HEK293 (cell line): ENCODE measurements around the gene AAK1.

ENCODE experiments used
- CTCF ChIA-PET: fragments of 350-600 bp; formaldehyde crosslinking; extraction: SDS; loops from one replicate; lab custom pipeline; 2021; ENCODE audit warnings: antibody characterized with exemption; lab: Yijun Ruan, JAX
- POLR2A ChIA-PET: fragments of 300-600 bp; formaldehyde crosslinking; extraction: SDS; loops from one replicate; lab custom pipeline; 2020; ENCODE audit warnings: antibody characterized with exemption, inconsistent platforms; lab: Yijun Ruan, JAX
- H3K27ac ChIP-seq: fragments of 200-500 bp; sonication (Bioruptor generic); 2 replicates; pipeline ENCODE4 v1.5.1; 2014; ENCODE audit warnings: low read depth, low read length, control low read depth, inconsistent platforms; ENCODE audit errors: extremely low read depth
- H3K36me3 ChIP-seq, 2 experiments: fragments of 200-500 bp in 1 of 2; sonication (Bioruptor generic) in 1 of 2; 1 replicate in 1 of 2; 2 replicates in 1 of 2; pipeline ENCODE4 v1.5.1; 2014 to 2017; ENCODE audit warnings: inconsistent platforms in 2 of 2, low read length in 2 of 2; ENCODE audit not compliant: control insufficient read depth in 2 of 2, insufficient read depth in 1 of 2
- H3K4me1 ChIP-seq: fragments of 200-500 bp; sonication (Bioruptor generic); 2 replicates; pipeline ENCODE4 v1.5.1; 2014; ENCODE audit warnings: mild to moderate bottlenecking, low read length, inconsistent platforms; ENCODE audit not compliant: control insufficient read depth, insufficient read depth
- H3K4me3 ChIP-seq: 2 replicates; pipeline ENCODE4 v1.5.1; 2011; ENCODE audit warnings: low read depth, mild to moderate bottlenecking, control low read depth, low read length, moderate library complexity
- H3K9me3 ChIP-seq: fragments of 200-500 bp; sonication (Bioruptor generic); 2 replicates; pipeline ENCODE4 v1.5.1; 2014; ENCODE audit warnings: low read depth, low read length, inconsistent platforms; ENCODE audit not compliant: control insufficient read depth, insufficient read depth
- IKZF3 ChIP-seq: fragments of 450-650 bp; IDR thresholded peaks from 2 replicates; pipeline ENCODE4 v1.5.0; 2018; ENCODE audit warnings: missing biosample characterization, mild to moderate bottlenecking, missing genetic modification characterization, moderate library complexity
- ZBTB7A ChIP-seq: fragments of 450-650 bp; formaldehyde crosslinking; IDR thresholded peaks from 2 replicates; pipeline ENCODE4 v1.5.1; 2016; ENCODE audit warnings: low read depth, missing biosample characterization, missing genetic modification characterization
- ZBTB8A ChIP-seq: fragments of 450-650 bp; formaldehyde crosslinking; IDR thresholded peaks from 2 replicates; pipeline ENCODE4 v1.5.1; 2016; ENCODE audit warnings: missing biosample characterization, missing genetic modification characterization
- ZFP37 ChIP-seq: fragments of 450-650 bp; formaldehyde crosslinking; IDR thresholded peaks from 2 replicates; pipeline ENCODE4 v1.5.1; 2016; ENCODE audit warnings: missing biosample characterization, missing genetic modification characterization
- ZNF112 ChIP-seq: fragments of 450-650 bp; formaldehyde crosslinking; IDR thresholded peaks from 2 replicates; pipeline ENCODE4 v1.5.0; 2017; ENCODE audit warnings: missing biosample characterization, missing genetic modification characterization
- ZNF146 ChIP-seq: fragments of 450-650 bp; formaldehyde crosslinking; IDR thresholded peaks from 2 replicates; pipeline ENCODE4 v1.5.1; 2016; ENCODE audit warnings: missing biosample characterization, missing genetic modification characterization
- ZNF155 ChIP-seq: fragments of 450-650 bp; formaldehyde crosslinking; IDR thresholded peaks from 2 replicates; pipeline ENCODE4 v1.5.1; 2016; ENCODE audit warnings: missing biosample characterization, missing genetic modification characterization
- ZNF169 ChIP-seq: fragments of 450-650 bp; formaldehyde crosslinking; IDR thresholded peaks from 2 replicates; pipeline ENCODE4 v1.5.1; 2016; ENCODE audit warnings: missing biosample characterization, missing genetic modification characterization
- ZNF175 ChIP-seq: fragments of 450-650 bp; formaldehyde crosslinking; IDR thresholded peaks from 2 replicates; pipeline ENCODE4 v1.5.1; 2016; ENCODE audit warnings: missing biosample characterization, missing genetic modification characterization
- ZNF211 ChIP-seq: fragments of 450-650 bp; formaldehyde crosslinking; IDR thresholded peaks from 2 replicates; pipeline ENCODE4 v1.5.1; 2016; ENCODE audit warnings: low read depth, missing biosample characterization, missing genetic modification characterization
- ZNF223 ChIP-seq: fragments of 450-650 bp; formaldehyde crosslinking; IDR thresholded peaks from 2 replicates; pipeline ENCODE4 v1.5.1; 2016; ENCODE audit warnings: missing biosample characterization, missing genetic modification characterization
- ZNF24 ChIP-seq: fragments of 450-650 bp; formaldehyde crosslinking; IDR thresholded peaks from 2 replicates; pipeline ENCODE4 v1.5.1; 2016; ENCODE audit warnings: missing biosample characterization, missing genetic modification characterization
- ZNF266 ChIP-seq: fragments of 450-650 bp; formaldehyde crosslinking; IDR thresholded peaks from 2 replicates; pipeline ENCODE4 v1.5.1; 2016; ENCODE audit warnings: missing biosample characterization, missing genetic modification characterization, low read depth
- ZNF292 ChIP-seq: fragments of 450-650 bp; formaldehyde crosslinking; IDR thresholded peaks from 2 replicates; pipeline ENCODE4 v1.5.1; 2016; ENCODE audit warnings: low read depth, missing biosample characterization, missing genetic modification characterization, borderline replicate concordance
- ZNF324 ChIP-seq: fragments of 450-650 bp; formaldehyde crosslinking; IDR thresholded peaks from 2 replicates; pipeline ENCODE4 v1.5.1; 2016; ENCODE audit warnings: missing biosample characterization, missing genetic modification characterization
- ZNF335 ChIP-seq: fragments of 450-650 bp; formaldehyde crosslinking; conservative IDR thresholded peaks from 2 replicates; pipeline ENCODE4 v1.5.1; 2016; ENCODE audit warnings: missing biosample characterization, missing genetic modification characterization
- ZNF391 ChIP-seq: fragments of 450-650 bp; formaldehyde crosslinking; IDR thresholded peaks from 2 replicates; pipeline ENCODE4 v1.5.1; 2016; ENCODE audit warnings: low read depth, missing biosample characterization, missing genetic modification characterization, borderline replicate concordance
- ZNF530 ChIP-seq: fragments of 450-650 bp; formaldehyde crosslinking; IDR thresholded peaks from 2 replicates; pipeline ENCODE4 v1.5.1; 2016; ENCODE audit warnings: low read depth, missing biosample characterization, missing genetic modification characterization
- ZNF610 ChIP-seq: fragments of 450-650 bp; formaldehyde crosslinking; IDR thresholded peaks from 2 replicates; pipeline ENCODE4 v1.5.1; 2016; ENCODE audit warnings: missing biosample characterization, missing genetic modification characterization, borderline replicate concordance
- ZNF785 ChIP-seq: fragments of 450-650 bp; formaldehyde crosslinking; IDR thresholded peaks from 2 replicates; pipeline ENCODE4 v1.5.1; 2016; ENCODE audit warnings: missing biosample characterization, missing genetic modification characterization
- ZNF830 ChIP-seq: fragments of 450-650 bp; IDR thresholded peaks from 2 replicates; pipeline ENCODE4 v1.5.0; 2018; ENCODE audit warnings: missing biosample characterization, missing genetic modification characterization, low read depth, mild to moderate bottlenecking, moderate library complexity
- ZNF837 ChIP-seq: fragments of 450-650 bp; formaldehyde crosslinking; IDR thresholded peaks from 2 replicates; pipeline ENCODE4 v1.5.1; 2016; ENCODE audit warnings: missing biosample characterization, missing genetic modification characterization
- ZXDB ChIP-seq: fragments of 450-650 bp; formaldehyde crosslinking; IDR thresholded peaks from 2 replicates; pipeline ENCODE4 v1.5.1; 2016; ENCODE audit warnings: missing biosample characterization, missing genetic modification characterization
- TF ChIP-seq, protein P1 (sequence below): fragments of 450-650 bp; IDR thresholded peaks from 2 replicates; pipeline ENCODE4 v1.5.1; 2018; ENCODE audit warnings: missing biosample characterization, mild to moderate bottlenecking, missing genetic modification characterization
- TF ChIP-seq, protein P2 (sequence below): fragments of 450-650 bp; formaldehyde crosslinking; IDR thresholded peaks from 2 replicates; pipeline ENCODE4 v1.5.1; 2017; ENCODE audit warnings: missing biosample characterization, missing genetic modification characterization

Gene AAK1

DNA sequence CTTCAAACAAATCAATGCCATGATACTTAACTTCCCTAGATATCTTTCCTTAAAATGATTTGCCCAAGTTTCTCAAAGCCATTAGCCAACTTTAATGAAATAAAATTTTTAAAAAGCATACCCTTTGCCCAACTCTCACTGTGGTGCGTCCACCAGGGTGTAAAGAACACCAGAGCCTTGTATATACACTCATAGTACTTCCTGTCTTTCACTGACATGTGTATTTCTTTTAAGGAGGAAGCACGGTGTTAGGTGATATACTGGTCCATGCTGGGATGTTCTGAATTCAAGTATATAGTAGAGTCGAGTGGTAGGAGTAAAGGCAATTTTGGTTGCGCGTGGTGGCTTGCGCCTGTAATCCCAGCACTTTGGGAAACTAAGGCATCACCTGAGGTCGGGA lies 22.7 kb downstream of the AAK1 start:
- Histone ChIP-seq H3K27ac (no peak overlapping the region), H3K9me3 (no peaks in the 10 kb centered on the region), H3K4me3 (no peak overlapping the region), H3K4me1 (0 out of 2 replicates have a peak, but pooled peaks cover 2% of the 10 kb centered on the region), H3K36me3 (no peaks in the 10 kb centered on the region)
- ChIA-PET CTCF (interaction anchor here (0.6 kb wide), 1 partner anchor 244 kb away, joined by 4 read pairs; no protein-coding TSS in a partner anchor), POLR2A (no interaction called here)
- TF ChIP-seq, protein P1, sequence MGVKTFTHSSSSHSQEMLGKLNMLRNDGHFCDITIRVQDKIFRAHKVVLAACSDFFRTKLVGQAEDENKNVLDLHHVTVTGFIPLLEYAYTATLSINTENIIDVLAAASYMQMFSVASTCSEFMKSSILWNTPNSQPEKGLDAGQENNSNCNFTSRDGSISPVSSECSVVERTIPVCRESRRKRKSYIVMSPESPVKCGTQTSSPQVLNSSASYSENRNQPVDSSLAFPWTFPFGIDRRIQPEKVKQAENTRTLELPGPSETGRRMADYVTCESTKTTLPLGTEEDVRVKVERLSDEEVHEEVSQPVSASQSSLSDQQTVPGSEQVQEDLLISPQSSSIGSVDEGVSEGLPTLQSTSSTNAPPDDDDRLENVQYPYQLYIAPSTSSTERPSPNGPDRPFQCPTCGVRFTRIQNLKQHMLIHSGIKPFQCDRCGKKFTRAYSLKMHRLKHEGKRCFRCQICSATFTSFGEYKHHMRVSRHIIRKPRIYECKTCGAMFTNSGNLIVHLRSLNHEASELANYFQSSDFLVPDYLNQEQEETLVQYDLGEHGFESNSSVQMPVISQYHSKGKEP, result no peak
- TF ChIP-seq ZNF292 (tag by site-specific recombination) (no peak), ZNF335 (tag by site-specific recombination) (no peak), ZNF530 (tag by site-specific recombination) (no peak), ZNF175 (tag by site-specific recombination) (no peak), ZXDB (tag by site-specific recombination) (no peak), ZNF169 (tag by site-specific recombination) (no peak), ZNF324 (tag by site-specific recombination) (no peak), ZNF146 (tag by site-specific recombination) (no peak), ZNF785 (tag by site-specific recombination) (no peak), ZNF211 (tag by site-specific recombination) (no peak), ZNF837 (tag by site-specific recombination) (no peak), ZNF391 (no peak), ZNF24 (tag by site-specific recombination) (no peak), ZNF830 (tag by site-specific recombination) (no peak), ZNF223 (no peak), ZNF112 (no peak), IKZF3 (no peak), ZNF266 (tag by site-specific recombination) (no peak)

- ChIA-PET POLR2A (no interaction called here), CTCF (interaction anchor here (1.1 kb wide), 1 partner anchor 94 kb away, joined by 3 read pairs; no protein-coding TSS in a partner anchor)
- no peaks in the 10 kb centered on the region for H3K9me3 ChIP-seq
- TF ChIP-seq ZBTB8A (tag by site-specific recombination) (no peak), ZNF610 (tag by site-specific recombination) (no peak), ZBTB7A (tag by site-specific recombination) (no peak), ZFP37 (tag by site-specific recombination) (no peak), ZNF155 (no peak)
- TF ChIP-seq, protein P2, sequence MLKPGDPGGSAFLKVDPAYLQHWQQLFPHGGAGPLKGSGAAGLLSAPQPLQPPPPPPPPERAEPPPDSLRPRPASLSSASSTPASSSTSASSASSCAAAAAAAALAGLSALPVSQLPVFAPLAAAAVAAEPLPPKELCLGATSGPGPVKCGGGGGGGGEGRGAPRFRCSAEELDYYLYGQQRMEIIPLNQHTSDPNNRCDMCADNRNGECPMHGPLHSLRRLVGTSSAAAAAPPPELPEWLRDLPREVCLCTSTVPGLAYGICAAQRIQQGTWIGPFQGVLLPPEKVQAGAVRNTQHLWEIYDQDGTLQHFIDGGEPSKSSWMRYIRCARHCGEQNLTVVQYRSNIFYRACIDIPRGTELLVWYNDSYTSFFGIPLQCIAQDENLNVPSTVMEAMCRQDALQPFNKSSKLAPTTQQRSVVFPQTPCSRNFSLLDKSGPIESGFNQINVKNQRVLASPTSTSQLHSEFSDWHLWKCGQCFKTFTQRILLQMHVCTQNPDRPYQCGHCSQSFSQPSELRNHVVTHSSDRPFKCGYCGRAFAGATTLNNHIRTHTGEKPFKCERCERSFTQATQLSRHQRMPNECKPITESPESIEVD (tag by site-specific recombination), result no peak
- H3K36me3 ChIP-seq, result no peaks in the 10 kb centered on the region
- H3K4me1 ChIP-seq, result 0 out of 2 replicates have a peak, but pooled peaks cover 2% of the 10 kb centered on the region
- no peak overlapping the region for H3K4me3 ChIP-seq
- H3K27ac ChIP-seq, result no peak overlapping the region
Observed at GRCh38 chr2:69619725-69620124, 23.8 kb downstream of the AAK1 start.
